NCI-H187 treated with DMSO at 0.1 percent for 48 hours (cell line): ENCODE data around the gene TMEM121.
"Not testable (repeated sequence)": the region's sequence is repeated elsewhere in the genome, so short reads cannot be mapped to it uniquely, and the experiment has no call there.

Source experiments
- DNase-seq: peaks from one replicate; lab custom pipeline; 2025; lab: John Stamatoyannopoulos, UW

The TMEM121 gene

GRCh38 chr14:105547072-105547471, 20.7 kb downstream of the TMEM121 start:
- DNase-seq: not testable (repeated sequence)

- DNase-seq: no peak
Observed at GRCh38 chr14:105547741-105548169, 21.4 kb downstream of the TMEM121 start.

GRCh38 chr14:105549481-105549880, 23.1 kb downstream of the TMEM121 start:
- no peak for DNase-seq

- no peak for DNase-seq
Observed at GRCh38 chr14:105554022-105554421, 27.6 kb downstream of the TMEM121 start.

- no peak for DNase-seq
Observed at GRCh38 chr14:105554523-105554922, 28.1 kb downstream of the TMEM121 start.

- not testable (repeated sequence) for DNase-seq
Observed at GRCh38 chr14:105557671-105558070, 31.3 kb downstream of the TMEM121 start.

GRCh38 chr14:105558449-105559154, 32.2 kb downstream of the TMEM121 start:
- DNase-seq: not testable (repeated sequence)

- DNase-seq: not testable (repeated sequence)
Observed at GRCh38 chr14:105559384-105560047, 33.1 kb downstream of the TMEM121 start.

- DNase-seq: not testable (repeated sequence)
Observed at GRCh38 chr14:105560048-105560669, 33.8 kb downstream of the TMEM121 start.

- not testable (repeated sequence) for DNase-seq
Observed at GRCh38 chr14:105561345-105561744, 35.0 kb downstream of the TMEM121 start.

GRCh38 chr14:105562713-105563346, 36.4 kb downstream of the TMEM121 start:
- DNase-seq: no peak

- DNase-seq: no peak
Observed at GRCh38 chr14:105563347-105563737, 37.0 kb downstream of the TMEM121 start.

- not testable (repeated sequence) for DNase-seq
Observed at GRCh38 chr14:105564536-105564935, 38.2 kb downstream of the TMEM121 start.

GRCh38 chr14:105565185-105565919, 39.0 kb downstream of the TMEM121 start:
- DNase-seq: not testable (repeated sequence)

- DNase-seq: not testable (repeated sequence)
Observed at GRCh38 chr14:105566248-105567163, 40.1 kb downstream of the TMEM121 start.

GRCh38 chr14:105567164-105568103, 41.1 kb downstream of the TMEM121 start:
- DNase-seq: not testable (repeated sequence)

GRCh38 chr14:105568140-105568843, 41.9 kb downstream of the TMEM121 start:
- DNase-seq: not testable (repeated sequence)

GRCh38 chr14:105568859-105569766, 42.7 kb downstream of the TMEM121 start:
- DNase-seq: no peak
